Astrocyte (in vitro differentiated cells and primary cell): ENCODE results near the gene GRAMD1B.

Experiments used
- CTCF ChIP-seq: IDR thresholded peaks from 2 replicates; pipeline ENCODE4 v1.5.1; 2011; ENCODE audit warnings: low read depth, mild to moderate bottlenecking, inconsistent platforms, low read length, moderate library complexity; ENCODE audit not compliant: insufficient read depth
- EZH2 ChIP-seq: IDR thresholded peaks from 2 replicates; pipeline ENCODE4 v1.6.1; 2012; ENCODE audit warnings: mild to moderate bottlenecking, low read length, inconsistent platforms; ENCODE audit not compliant: insufficient read depth

- TF ChIP-seq CTCF: no peak
- no peak for TF ChIP-seq EZH2
Measured at GRCh38 chr11:123536690-123537437, 106.8 kb downstream of the GRAMD1B start.
